Loucy (cell line): ENCODE data around the gene UNC13C.

Experiments used
- H2AFZ ChIP-seq: fragments of 200-600 bp; sonication (generic); 2 replicates; pipeline ENCODE4 v1.6.0; 2016; ENCODE audit warnings: antibody characterized with exemption, mild to moderate bottlenecking, low read length, moderate library complexity
- H3F3A ChIP-seq: fragments of 200-600 bp; 2 replicates; pipeline ENCODE4 v1.6.0; 2016; ENCODE audit warnings: antibody characterized with exemption, low read depth, mild to moderate bottlenecking
- H3K27me3 ChIP-seq: fragments of 200-600 bp; sonication (generic); 2 replicates; pipeline ENCODE4 v1.6.1; 2014; ENCODE audit warnings: low read length, mild to moderate bottlenecking; ENCODE audit not compliant: insufficient read depth, poor library complexity, severe bottlenecking
- H3K36me3 ChIP-seq: fragments of 200-600 bp; sonication (generic); 2 replicates; pipeline ENCODE4 v1.6.1; 2016; ENCODE audit warnings: low read length; ENCODE audit not compliant: insufficient read depth
- H3K4me1 ChIP-seq: fragments of 200-600 bp; sonication (generic); 2 replicates; pipeline ENCODE4 v1.5.1; 2014; ENCODE audit warnings: low read length, mild to moderate bottlenecking; ENCODE audit not compliant: insufficient read depth, poor library complexity, severe bottlenecking
- H3K4me2 ChIP-seq: fragments of 200-600 bp; sonication (generic); 2 replicates; pipeline ENCODE4 v1.6.0; 2014; ENCODE audit warnings: antibody characterized with exemption, low read length, low read depth, mild to moderate bottlenecking; ENCODE audit not compliant: poor library complexity, severe bottlenecking
- H3K4me3 ChIP-seq: fragments of 200-600 bp; sonication (generic); 2 replicates; pipeline ENCODE4 v1.5.1; 2014; ENCODE audit warnings: low read length, mild to moderate bottlenecking, mixed read lengths; ENCODE audit not compliant: poor library complexity, severe bottlenecking
- H3K79me2 ChIP-seq: fragments of 200-600 bp; sonication (generic); 2 replicates; pipeline ENCODE4 v1.6.1; 2014; ENCODE audit warnings: low read length; ENCODE audit not compliant: insufficient read depth
- H3K9ac ChIP-seq: fragments of 200-600 bp; sonication (generic); 2 replicates; pipeline ENCODE4 v1.6.0; 2014; ENCODE audit warnings: mild to moderate bottlenecking, low read depth, low read length, moderate library complexity; ENCODE audit not compliant: poor library complexity, severe bottlenecking
- H3K9me2 ChIP-seq: fragments of 200-600 bp; sonication (generic); replicated peaks from 2 replicates; pipeline ENCODE4 v1.6.1; 2016; ENCODE audit warnings: low read depth, low read length, mixed read lengths
- H3K9me3 ChIP-seq: fragments of 200-600 bp; sonication (generic); 2 replicates; pipeline ENCODE4 v1.6.1; 2014; ENCODE audit warnings: mild to moderate bottlenecking, antibody characterized with exemption, low read length, low read depth; ENCODE audit not compliant: insufficient read depth
- H4K20me1 ChIP-seq: fragments of 200-600 bp; sonication (generic); 2 replicates; pipeline ENCODE4 v1.6.0; 2014; ENCODE audit warnings: antibody characterized with exemption, low read length, mild to moderate bottlenecking; ENCODE audit not compliant: insufficient read depth, poor library complexity, severe bottlenecking
- EZH2phosphoT487 ChIP-seq: fragments of 200-600 bp; IDR thresholded peaks from 2 replicates; pipeline ENCODE4 v1.6.1; 2018; ENCODE audit warnings: antibody characterized with exemption, mild to moderate bottlenecking, moderate library complexity, borderline replicate concordance
- TF ChIP-seq, protein P1 (sequence below): fragments of 200-600 bp; sonication (generic); conservative IDR thresholded peaks from 2 replicates; pipeline ENCODE4 v1.5.1; 2014; ENCODE audit warnings: mild to moderate bottlenecking, antibody characterized with exemption, low read length

Gene UNC13C

DNA sequence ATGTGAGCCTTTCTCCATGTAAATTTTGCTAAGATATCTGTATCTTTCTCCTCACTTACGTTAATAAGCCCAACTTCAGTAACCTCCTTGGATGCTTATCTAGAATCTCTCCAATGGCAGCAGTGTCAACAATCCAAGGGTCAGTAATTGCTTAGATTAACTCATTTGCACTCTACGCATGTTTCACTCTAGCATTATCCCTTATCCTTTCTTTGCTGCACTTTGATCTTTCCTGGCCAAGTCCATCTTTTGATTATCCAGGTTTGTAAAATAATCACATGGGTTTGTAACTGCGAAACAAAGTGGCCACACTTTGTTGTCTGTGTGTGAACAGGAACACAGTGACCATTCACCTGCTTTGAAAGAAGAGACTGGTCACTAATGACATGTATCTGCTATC, 640.9 kb downstream of the UNC13C start:
- no peak overlapping the region for H3K4me2 ChIP-seq
- no peaks in the 10 kb centered on the region for H3K9me2 ChIP-seq
- H3K9ac ChIP-seq: no peak overlapping the region
- H3K4me1 ChIP-seq: peaks cover 2% of the 10 kb centered on the region
- H3K79me2 ChIP-seq: no peaks in the 10 kb centered on the region
- TF ChIP-seq, protein P1, sequence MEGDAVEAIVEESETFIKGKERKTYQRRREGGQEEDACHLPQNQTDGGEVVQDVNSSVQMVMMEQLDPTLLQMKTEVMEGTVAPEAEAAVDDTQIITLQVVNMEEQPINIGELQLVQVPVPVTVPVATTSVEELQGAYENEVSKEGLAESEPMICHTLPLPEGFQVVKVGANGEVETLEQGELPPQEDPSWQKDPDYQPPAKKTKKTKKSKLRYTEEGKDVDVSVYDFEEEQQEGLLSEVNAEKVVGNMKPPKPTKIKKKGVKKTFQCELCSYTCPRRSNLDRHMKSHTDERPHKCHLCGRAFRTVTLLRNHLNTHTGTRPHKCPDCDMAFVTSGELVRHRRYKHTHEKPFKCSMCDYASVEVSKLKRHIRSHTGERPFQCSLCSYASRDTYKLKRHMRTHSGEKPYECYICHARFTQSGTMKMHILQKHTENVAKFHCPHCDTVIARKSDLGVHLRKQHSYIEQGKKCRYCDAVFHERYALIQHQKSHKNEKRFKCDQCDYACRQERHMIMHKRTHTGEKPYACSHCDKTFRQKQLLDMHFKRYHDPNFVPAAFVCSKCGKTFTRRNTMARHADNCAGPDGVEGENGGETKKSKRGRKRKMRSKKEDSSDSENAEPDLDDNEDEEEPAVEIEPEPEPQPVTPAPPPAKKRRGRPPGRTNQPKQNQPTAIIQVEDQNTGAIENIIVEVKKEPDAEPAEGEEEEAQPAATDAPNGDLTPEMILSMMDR: no peak
- TF ChIP-seq EZH2phosphoT487: no peak
- no peaks in the 10 kb centered on the region for H3K36me3 ChIP-seq
- no peaks in the 10 kb centered on the region for H3F3A ChIP-seq
- H2AFZ ChIP-seq: no peak overlapping the region
- H3K9me3 ChIP-seq: no peaks in the 10 kb centered on the region
- H4K20me1 ChIP-seq: no peaks in the 10 kb centered on the region
- H3K4me3 ChIP-seq: no peak overlapping the region
- no peaks in the 10 kb centered on the region for H3K27me3 ChIP-seq

DNA sequence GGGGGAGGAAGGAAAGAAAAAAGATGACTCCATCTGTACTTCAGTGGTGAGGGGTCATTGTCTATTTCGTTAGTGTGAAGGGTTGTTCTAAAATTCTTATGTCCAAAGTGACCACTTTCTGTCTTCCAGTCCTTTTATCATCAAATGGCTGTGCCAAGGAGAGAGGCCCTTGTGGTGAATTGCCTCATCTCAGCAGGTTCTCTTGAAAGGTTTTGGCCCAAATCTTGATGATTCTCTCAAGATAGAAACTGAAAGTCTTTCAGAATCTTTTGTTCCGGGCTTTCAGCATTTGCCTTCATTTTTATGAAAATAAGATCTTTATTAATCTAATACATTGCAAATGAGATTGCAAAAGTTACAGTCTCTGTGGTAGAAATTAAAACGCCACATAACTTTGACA, 642.7 kb downstream of the UNC13C start:
- Histone ChIP-seq H3F3A (no peaks in the 10 kb centered on the region), H3K27me3 (no peaks in the 10 kb centered on the region), H4K20me1 (no peaks in the 10 kb centered on the region), H3K4me3 (no peak overlapping the region), H3K9ac (no peak overlapping the region), H2AFZ (no peak overlapping the region), H3K9me3 (no peaks in the 10 kb centered on the region), H3K4me2 (no peak overlapping the region), H3K4me1 (no peaks in the 10 kb centered on the region), H3K9me2 (no peaks in the 10 kb centered on the region), H3K36me3 (no peaks in the 10 kb centered on the region), H3K79me2 (no peaks in the 10 kb centered on the region)
- TF ChIP-seq, protein P1: no peak
- TF ChIP-seq EZH2phosphoT487: no peak

DNA sequence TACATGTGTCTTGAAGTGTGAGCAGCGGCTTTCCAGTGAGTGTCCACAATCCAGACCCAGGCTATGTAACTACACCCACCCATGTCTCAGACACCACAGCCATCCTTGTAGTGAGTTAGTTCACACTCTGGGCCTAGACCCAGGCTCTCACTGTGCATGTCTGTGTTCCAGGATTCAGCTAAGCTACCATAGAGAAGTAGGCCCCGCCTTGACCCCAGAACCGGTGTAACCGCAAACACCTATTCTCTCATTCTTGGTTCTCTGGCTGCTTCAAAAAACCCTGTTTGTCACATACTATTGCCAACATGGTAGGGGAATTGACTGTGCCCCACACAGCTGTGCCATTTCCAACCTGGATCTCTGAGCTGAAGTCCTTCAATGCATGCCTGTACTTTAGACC, 657.9 kb downstream of the UNC13C start:
- Histone ChIP-seq H3K4me1 (no peaks in the 10 kb centered on the region), H3F3A (no peaks in the 10 kb centered on the region), H4K20me1 (no peaks in the 10 kb centered on the region), H3K79me2 (no peaks in the 10 kb centered on the region), H3K9me2 (no peaks in the 10 kb centered on the region), H3K4me2 (no peak overlapping the region), H3K36me3 (no peaks in the 10 kb centered on the region), H2AFZ (no peak overlapping the region), H3K9me3 (no peaks in the 10 kb centered on the region), H3K9ac (no peak overlapping the region), H3K4me3 (no peak overlapping the region), H3K27me3 (no peaks in the 10 kb centered on the region)
- no peak for TF ChIP-seq EZH2phosphoT487
- TF ChIP-seq, protein P1: no peak
